Thymus (tissue), 11 donors: ENCODE measurements around the gene CHD5. TPM values are rescaled to one million over a fixed set of nuclear protein-coding genes. Genes with fewer than 3 reads are reported as not detected.

Source experiments
- DNase-seq, 9 donors: peaks; one replicate each; pipeline ENCODE4 v3.0.0-alpha.2; 2013; ENCODE audit warnings: low spot score in 9 of 9, low read depth in 6 of 9, missing footprints in 1 of 9
- H3K27ac ChIP-seq, 2 donors: one replicate each; pipeline ENCODE4 v1.5.1; 2013; ENCODE audit warnings: control low read depth in 1 of 2, low read depth in 1 of 2, low read length in 1 of 2, mild to moderate bottlenecking in 1 of 2, moderate library complexity in 1 of 2
- H3K27me3 ChIP-seq, 2 donors: one replicate each; pipeline ENCODE4 v1.5.1; 2013; ENCODE audit warnings: low read length in 1 of 2; ENCODE audit not compliant: control insufficient read depth in 2 of 2, insufficient read depth in 1 of 2
- H3K36me3 ChIP-seq, 2 donors: one replicate each; pipeline ENCODE4 v1.5.1; 2013; ENCODE audit warnings: low read length in 1 of 2, mild to moderate bottlenecking in 1 of 2, moderate library complexity in 1 of 2; ENCODE audit not compliant: control insufficient read depth in 2 of 2, insufficient read depth in 2 of 2
- H3K4me1 ChIP-seq, 2 donors: one replicate each; pipeline ENCODE4 v1.5.1; 2013; ENCODE audit warnings: low read length in 2 of 2; ENCODE audit not compliant: control insufficient read depth in 2 of 2, insufficient read depth in 2 of 2
- H3K4me3 ChIP-seq, 2 donors: one replicate each; pipeline ENCODE4 v1.5.1; 2013; ENCODE audit warnings: low read length in 2 of 2, control low read depth in 1 of 2, mild to moderate bottlenecking in 1 of 2
- H3K9me3 ChIP-seq, 2 donors: one replicate each; pipeline ENCODE4 v1.5.1; 2013; ENCODE audit warnings: low read length in 1 of 2, mild to moderate bottlenecking in 1 of 2; ENCODE audit not compliant: control insufficient read depth in 2 of 2, insufficient read depth in 1 of 2
- WGBS: extraction: QIAGEN DNeasy Blood & Tissue Kit; methylation state at CpG from one replicate; pipeline ENCODE4 v1.1.7; 2013; 5-methylcytosine and 5-hydroxymethylcytosine counted together
- polyA plus RNA-seq: library from polyadenylated mRNA; stranded (reverse); fragments of 200-250 nt; gene quantifications from one replicate; pipeline ENCODE4 v1.2.3, GENCODE V29; 2013
- total RNA-seq: library from RNA; stranded (reverse); fragments of 120-200 nt; gene quantifications from one replicate; pipeline ENCODE4 v1.2.4, GENCODE V29; 2013
- donor health status: healthy.

The CHD5 gene
- total and polyA plus RNA-seq, 2 donors = 0.28 to 0.98 TPM

DNA sequence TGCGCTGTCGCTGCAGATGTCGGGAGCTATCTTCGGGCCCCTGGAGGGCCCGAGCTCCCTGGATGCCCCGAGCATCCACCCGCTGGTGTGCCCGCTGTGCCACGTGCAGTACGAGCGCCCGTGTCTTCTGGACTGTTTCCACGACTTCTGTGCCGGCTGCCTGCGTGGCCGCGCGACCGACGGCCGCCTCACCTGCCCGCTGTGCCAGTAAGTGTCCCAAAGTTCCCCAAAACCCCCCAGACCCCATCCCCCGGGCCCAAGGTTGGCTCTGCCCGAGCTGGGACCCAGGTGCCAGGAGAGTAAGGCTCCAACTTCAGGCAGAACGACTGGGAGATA, 26.4 kb upstream of the CHD5 start:
- Histone ChIP-seq H3K27ac (no peak overlapping the region), H3K9me3 (no peaks in the 10 kb centered on the region), H3K27me3 (peaks cover 57 to 80% of the 10 kb centered on the region in 2 donors), H3K4me3 (peak overlapping the region in 1 of 2 donors; percentile 39), H3K36me3 (no peaks in the 10 kb centered on the region), H3K4me1 (peaks cover 4 to 9% of the 10 kb centered on the region in 2 donors)
- no peak for DNase-seq
- WGBS = 11% methylated on average over 25 of the region's 25 CpGs

DNA sequence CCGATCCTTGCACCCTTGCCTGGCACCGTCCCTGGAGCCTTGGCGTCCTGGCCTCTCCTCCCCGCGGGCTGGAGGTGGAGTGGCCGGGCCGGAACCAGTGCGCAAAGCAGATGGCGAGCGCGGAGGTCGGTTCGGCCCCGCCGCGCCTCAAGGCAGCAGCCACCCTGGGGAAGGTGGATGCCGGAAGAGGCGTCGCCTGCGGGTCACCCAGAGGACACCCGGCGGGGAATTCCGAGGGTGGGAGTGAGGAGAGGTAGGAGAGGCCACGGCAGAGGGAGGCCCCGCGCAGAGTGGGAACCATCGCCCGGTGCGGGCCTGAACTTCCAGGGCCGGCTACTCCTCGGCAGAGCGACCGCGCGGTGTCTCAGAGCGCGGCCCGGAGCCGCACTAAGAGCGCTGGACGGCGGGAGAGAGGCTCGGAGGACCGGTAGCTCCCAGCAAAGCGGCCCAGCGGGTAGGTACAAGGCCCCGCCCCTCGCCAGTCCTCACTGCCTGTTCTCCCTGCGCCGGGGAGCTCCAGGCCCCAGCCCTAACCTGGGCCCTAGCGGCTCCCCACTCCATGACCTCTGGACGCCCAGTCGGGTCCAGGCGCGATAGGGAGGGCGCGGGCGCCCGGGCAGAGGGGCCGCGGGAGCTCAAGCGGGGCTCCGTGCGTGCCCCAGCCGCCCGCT, 25.9 kb upstream of the CHD5 start, which contains the start of gene RNF207:
TSS of gene RNF207 (plus strand) at position 271 of the 671 bp plus-strand sequence. CDS start 417 bp downstream, outside the sequence.
- Histone ChIP-seq H3K9me3 (no peaks in the 10 kb centered on the region), H3K4me1 (peaks cover 4 to 9% of the 10 kb centered on the region in 2 donors), H3K4me3 (peak within 1 kb of the TSS; percentile 26 to 39), H3K27me3 (peaks cover 57 to 75% of the 10 kb centered on the region in 2 donors), H3K36me3 (no peaks in the 10 kb centered on the region), H3K27ac (peak within 1 kb of the TSS in 1 of 2 donors; percentile 18)
- WGBS = 2% methylated on average over 66 of the region's 66 CpGs
- DNase-seq = no peak

DNA sequence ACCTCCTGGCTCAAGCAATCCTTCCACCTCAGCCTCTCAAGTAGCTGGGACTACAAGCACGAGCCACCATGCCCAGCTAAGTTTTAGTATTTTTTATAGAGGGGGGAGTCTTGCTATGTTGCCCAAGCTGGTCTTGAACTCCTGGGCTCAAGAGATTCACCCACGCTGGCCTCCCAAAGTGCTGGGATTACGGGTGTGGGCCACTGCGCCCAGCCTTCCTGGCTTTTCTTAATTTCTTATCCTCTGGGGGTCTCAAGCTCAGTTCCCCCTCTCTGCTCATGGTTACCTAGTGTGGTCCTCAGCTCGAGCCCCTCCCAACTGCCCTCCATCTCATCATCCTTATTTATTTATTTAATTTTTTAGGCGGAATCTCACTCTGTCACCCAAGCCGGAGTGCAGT, 22.1 kb upstream of the CHD5 start:
- no peaks in the 10 kb centered on the region for H3K9me3 ChIP-seq
- 94% methylated on average over 7 of the region's 7 CpGs for WGBS
- DNase-seq = no peak
- H3K4me3 ChIP-seq = no peak overlapping the region
- H3K27me3 ChIP-seq = peaks cover 26 to 38% of the 10 kb centered on the region in 2 donors
- H3K27ac ChIP-seq = no peak overlapping the region
- peaks cover 13 to 14% of the 10 kb centered on the region in 2 donors for H3K4me1 ChIP-seq
- H3K36me3 ChIP-seq = peaks cover 2 to 3% of the 10 kb centered on the region in 2 donors

DNA sequence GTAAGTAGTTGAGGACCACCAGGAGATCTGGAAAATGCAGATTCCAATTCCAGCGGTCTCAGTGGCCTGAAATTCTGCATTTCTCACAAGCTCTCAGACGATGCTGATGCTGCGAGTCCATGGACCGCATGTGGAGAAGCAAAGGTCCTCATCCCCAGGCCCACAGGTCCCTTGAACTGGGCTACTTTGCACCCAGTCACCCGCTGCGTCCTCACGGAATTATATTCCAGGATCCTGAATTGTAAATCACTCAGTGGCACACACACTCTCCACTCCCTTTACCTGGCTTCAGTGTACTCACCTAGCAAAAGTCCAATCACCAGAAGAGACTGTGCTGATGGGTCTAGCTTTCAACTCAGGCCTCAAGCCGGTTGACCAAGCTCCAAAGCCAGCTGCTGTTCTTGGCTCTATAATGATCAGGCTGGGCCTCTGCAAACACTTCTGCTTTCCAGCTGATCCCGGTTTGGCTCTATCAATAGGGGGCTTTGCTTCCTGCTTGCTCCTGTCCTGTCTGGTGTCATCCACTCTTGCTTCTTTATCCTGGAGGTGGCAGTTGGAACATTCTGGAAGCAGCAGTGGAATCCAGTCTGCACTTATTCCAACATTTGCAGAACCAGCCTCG, 20.2 kb upstream of the CHD5 start:
- DNase-seq = no peak

DNA sequence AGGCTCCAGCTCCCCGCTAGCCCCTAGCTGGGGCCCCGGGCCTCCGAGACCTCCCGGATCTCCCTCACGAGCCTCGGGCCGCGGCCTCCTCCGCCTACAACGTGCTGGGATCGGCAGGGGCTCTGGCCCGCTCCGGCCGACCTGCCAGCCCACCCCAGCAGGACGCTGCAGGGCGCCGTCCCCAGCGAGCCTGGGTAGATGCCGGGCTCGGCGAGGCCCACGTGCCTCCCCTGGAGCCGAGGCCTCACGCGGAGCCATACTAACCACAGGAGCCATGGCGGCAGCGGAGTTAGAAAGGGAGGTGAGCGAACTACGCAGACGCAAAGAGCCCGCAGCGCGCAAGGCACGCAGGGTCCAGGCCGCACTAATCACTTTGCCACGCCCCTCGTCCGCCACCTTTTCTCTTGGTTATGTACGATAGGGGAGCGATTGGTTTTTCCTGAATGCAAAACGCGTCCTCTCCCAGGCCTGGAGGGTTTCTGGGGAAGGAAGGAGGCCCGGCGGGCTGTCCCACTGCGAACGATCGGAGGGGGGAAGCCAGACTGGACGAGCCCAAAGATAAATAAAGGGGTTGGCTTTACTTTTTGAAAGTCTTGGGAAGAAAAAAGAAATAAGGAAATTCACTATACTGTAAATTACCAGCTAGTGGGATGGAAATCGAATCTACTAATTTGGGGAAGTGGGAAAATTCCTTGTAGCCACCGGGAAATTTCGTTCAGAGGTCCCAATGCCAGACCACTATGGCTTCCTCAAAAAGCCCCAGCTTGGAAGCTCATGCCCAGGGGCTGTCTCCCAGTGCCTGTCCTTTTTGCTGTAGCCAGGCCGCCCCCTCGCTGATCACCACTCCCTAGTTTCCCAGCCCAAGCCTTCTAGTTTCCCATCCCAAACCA, 19.4 kb upstream of the CHD5 start, which contains the start of gene RPL22:
TSS of gene RPL22 (minus strand) at position 298 of the 890 bp plus-strand sequence. CDS start at position 276, 22 bp downstream.
- Histone ChIP-seq H3K9me3 (no peaks in the 10 kb centered on the region), H3K27me3 (peaks cover 0 to 11% of the 10 kb centered on the region in 2 donors), H3K4me3 (peak within 1 kb of the TSS; percentile 81 to 82), H3K27ac (peak within 1 kb of the TSS; percentile 72 to 87), H3K4me1 (peaks cover 9 to 12% of the 10 kb centered on the region in 2 donors), H3K36me3 (peaks cover 12 to 20% of the 10 kb centered on the region in 2 donors)
- 3% methylated on average over 53 of the region's 53 CpGs for WGBS
- peak; percentile 93 to 99 (median 98) for DNase-seq

More for the DNA sequence above, 20.2 kb upstream of the CHD5 start:
- Histone ChIP-seq H3K4me3 (peak overlapping the region; percentile 81 to 82), H3K4me1 (peaks cover 13 to 14% of the 10 kb centered on the region in 2 donors), H3K27me3 (peaks cover 6 to 19% of the 10 kb centered on the region in 2 donors), H3K36me3 (peaks cover 10 to 17% of the 10 kb centered on the region in 2 donors), H3K9me3 (no peaks in the 10 kb centered on the region), H3K27ac (peak overlapping the region; percentile 32 to 72)
- 88% methylated on average over 10 of the region's 10 CpGs for WGBS

DNA sequence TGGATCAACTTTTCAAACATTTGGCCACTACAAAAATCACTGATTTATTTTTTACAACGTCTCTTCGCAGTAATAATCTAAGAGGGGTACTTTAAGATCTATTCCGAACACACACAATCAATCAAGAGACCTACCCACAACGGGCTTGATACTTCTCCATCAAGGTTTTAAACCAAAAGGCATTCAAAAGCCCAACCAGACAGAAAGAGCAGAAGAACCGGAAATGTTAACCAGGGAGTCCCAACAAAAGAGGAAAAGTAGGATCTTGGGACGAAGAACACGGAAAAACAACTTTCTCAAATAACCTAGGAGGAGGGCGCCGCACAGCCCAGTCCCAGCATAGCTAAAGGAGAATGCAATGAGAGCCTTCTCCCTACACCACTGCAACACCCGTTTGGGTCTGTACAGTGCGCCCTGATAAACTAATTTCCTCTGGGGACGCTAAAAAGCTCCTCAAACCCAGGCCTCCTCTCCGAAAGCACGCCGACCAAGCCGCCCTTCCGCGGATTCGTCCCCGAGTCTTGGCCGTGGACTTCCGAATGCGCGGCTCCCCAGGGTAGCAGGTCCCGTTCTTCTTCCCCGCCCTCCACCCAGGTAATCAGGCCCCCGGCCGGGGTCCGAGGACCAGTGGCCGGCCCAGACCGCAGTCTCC, 18.7 kb upstream of the CHD5 start:
- 1% methylated on average over 31 of the region's 31 CpGs for WGBS
- Histone ChIP-seq H3K9me3 (no peaks in the 10 kb centered on the region), H3K4me3 (peak overlapping the region; percentile 81 to 82), H3K36me3 (peaks cover 20 to 25% of the 10 kb centered on the region in 2 donors), H3K27ac (peak overlapping the region; percentile 38 to 87), H3K27me3 (peaks cover 0 to 6% of the 10 kb centered on the region in 2 donors), H3K4me1 (peaks cover 9 to 12% of the 10 kb centered on the region in 2 donors)
- no peak for DNase-seq

DNA sequence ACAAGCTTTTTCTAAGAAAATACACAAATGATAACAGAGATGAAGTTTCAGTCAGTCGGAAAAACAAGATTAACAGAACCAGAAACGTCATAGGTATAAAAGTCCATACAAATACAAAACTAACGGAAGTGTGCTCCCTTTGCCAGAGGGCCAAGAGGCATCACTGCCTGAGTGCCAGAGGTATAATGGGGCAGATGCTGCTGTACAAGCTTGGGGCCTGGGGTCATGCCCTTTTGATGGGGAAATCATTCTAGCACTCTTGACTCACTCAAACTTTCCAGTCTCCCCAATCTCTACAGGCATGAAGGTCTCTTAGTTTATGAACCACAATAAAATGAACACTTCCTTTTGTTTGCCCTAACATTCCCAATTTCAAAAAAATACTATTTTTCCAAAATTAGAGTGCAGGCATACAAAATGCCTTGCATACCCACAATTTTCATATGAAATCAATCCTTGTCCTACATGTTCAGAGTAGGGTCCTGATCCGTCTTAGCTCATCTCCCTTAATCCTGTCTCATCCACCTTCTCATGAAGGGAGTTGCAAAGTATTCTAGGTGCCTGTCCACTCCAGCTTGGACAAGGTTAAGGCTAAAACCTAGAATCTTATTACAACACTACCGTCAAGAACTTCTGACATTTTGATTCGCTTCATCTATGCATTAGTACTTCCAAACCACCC, 17.8 kb upstream of the CHD5 start:
- Histone ChIP-seq H3K9me3 (no peaks in the 10 kb centered on the region), H3K4me1 (peaks cover 9 to 12% of the 10 kb centered on the region in 2 donors), H3K36me3 (peaks cover 27 to 34% of the 10 kb centered on the region in 2 donors), H3K27me3 (peaks cover 0 to 5% of the 10 kb centered on the region in 2 donors), H3K4me3 (peak overlapping the region; percentile 81 to 82), H3K27ac (no peak overlapping the region)
- WGBS = 93% methylated on average over 6 of the region's 6 CpGs
- DNase-seq = no peak

DNA sequence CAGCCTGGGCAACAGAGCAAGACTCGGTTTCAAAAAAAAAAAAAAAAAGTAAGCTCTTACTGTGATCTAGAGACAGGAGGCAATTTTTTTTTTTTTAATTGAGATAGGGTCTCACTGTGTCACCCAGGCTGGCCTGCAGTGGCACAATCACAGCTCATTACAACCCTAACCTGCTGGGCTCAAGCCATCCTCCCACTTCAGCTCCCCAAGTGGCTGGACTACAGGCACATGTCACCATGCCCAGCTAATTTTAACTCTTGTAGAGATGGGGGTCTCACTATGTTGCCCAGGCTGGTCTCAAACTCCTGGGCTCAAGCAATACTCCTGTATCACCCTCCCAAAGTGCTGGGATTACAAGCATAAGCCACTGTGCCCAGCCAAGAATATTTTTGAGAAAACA, 11.8 kb upstream of the CHD5 start:
- DNase-seq = no peak
- peaks cover 54 to 63% of the 10 kb centered on the region in 2 donors for H3K36me3 ChIP-seq
- H3K9me3 ChIP-seq = no peaks in the 10 kb centered on the region
- no peak overlapping the region for H3K4me3 ChIP-seq
- WGBS = 100% methylated on average over 1 of the region's 1 CpG
- H3K27ac ChIP-seq = no peak overlapping the region
- no peaks in the 10 kb centered on the region for H3K27me3 ChIP-seq
- H3K4me1 ChIP-seq = no peaks in the 10 kb centered on the region
